Measurements from ENCODE around the gene AUTS2.

Gene AUTS2

GRCh38 chr7:70377957-70378356 lies 779.7 kb downstream of the AUTS2 start:
- Mint-ChIP-seq H3K4me3 (no peak overlapping the region), H3K4me1 (no peaks in the 10 kb centered on the region), H3K36me3 (ENCODE audit: insufficient read depth) (peaks cover 3% of the 10 kb centered on the region), H3K9me3 (no peaks in the 10 kb centered on the region), H3K27me3 (no peaks in the 10 kb centered on the region), H3K27ac (ENCODE audit: low read depth) (no peak overlapping the region)
- no peak for DNase-seq (ENCODE audit: low spot score in 2 of 2)
- ATAC-seq (replicated peaks; ENCODE audit: extremely low read depth, poor library complexity, severe bottlenecking) = no peak

- no peak for DNase-seq (ENCODE audit: low spot score in 2 of 2)
- Mint-ChIP-seq H3K27me3 (no peaks in the 10 kb centered on the region), H3K36me3 (ENCODE audit: insufficient read depth) (peaks cover 3% of the 10 kb centered on the region), H3K4me1 (no peaks in the 10 kb centered on the region), H3K27ac (ENCODE audit: low read depth) (no peak overlapping the region), H3K4me3 (no peak overlapping the region), H3K9me3 (no peaks in the 10 kb centered on the region)
- ATAC-seq (replicated peaks; ENCODE audit: extremely low read depth, poor library complexity, severe bottlenecking) = no peak
These were observed 780.9 kb downstream of the AUTS2 start for GRCh38 chr7:70379210-70379609.

DNA sequence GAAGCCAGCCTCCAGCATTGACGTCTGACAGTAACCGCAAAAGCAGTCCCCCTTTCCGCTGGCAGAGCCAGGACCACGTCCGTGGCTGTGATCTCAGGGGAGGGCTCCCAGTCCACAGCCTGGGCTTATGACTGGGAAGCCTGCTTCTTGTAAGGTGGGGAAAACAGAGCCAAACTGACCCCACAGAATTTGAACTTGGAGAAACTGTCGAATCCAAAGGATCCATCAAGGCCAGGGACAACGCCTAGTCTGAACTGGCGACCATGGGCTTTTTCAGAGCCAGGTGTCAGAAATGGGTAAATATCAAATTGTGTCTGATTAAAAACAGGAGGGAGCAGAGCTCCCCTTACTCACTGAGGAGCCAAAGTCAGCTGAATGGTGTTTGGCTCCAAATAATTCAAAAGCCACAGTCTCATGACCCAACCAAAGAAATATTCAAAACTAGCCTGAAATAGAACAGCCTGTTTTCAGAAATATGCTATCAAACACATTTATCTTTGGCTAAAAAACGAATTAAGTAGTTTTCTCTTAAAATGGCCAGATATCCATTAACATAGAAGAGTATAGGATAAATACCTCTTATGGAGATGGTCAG lies 782.2 kb downstream of the AUTS2 start:
- Mint-ChIP-seq H3K27ac (ENCODE audit: low read depth) (no peak overlapping the region), H3K36me3 (ENCODE audit: insufficient read depth) (peaks cover 3% of the 10 kb centered on the region), H3K9me3 (no peaks in the 10 kb centered on the region), H3K4me1 (no peaks in the 10 kb centered on the region), H3K4me3 (no peak overlapping the region), H3K27me3 (no peaks in the 10 kb centered on the region)
- no peak for ATAC-seq (replicated peaks; ENCODE audit: extremely low read depth, poor library complexity, severe bottlenecking)
- no peak for DNase-seq (ENCODE audit: low spot score in 2 of 2)

- no peaks in the 10 kb centered on the region for H3K4me1 Mint-ChIP-seq
- peaks cover 3% of the 10 kb centered on the region for H3K36me3 Mint-ChIP-seq (ENCODE audit: insufficient read depth)
- H3K27me3 Mint-ChIP-seq = no peaks in the 10 kb centered on the region
- H3K4me3 Mint-ChIP-seq = no peak overlapping the region
- DNase-seq (ENCODE audit: low spot score in 2 of 2) (no peak), ATAC-seq (replicated peaks; ENCODE audit: extremely low read depth, poor library complexity, severe bottlenecking) (no peak)
- H3K9me3 Mint-ChIP-seq = no peaks in the 10 kb centered on the region
- H3K27ac Mint-ChIP-seq (ENCODE audit: low read depth) = no peak overlapping the region
These were observed 784.9 kb downstream of the AUTS2 start for GRCh38 chr7:70383066-70383782.

GRCh38 chr7:70384024-70384423 lies 785.7 kb downstream of the AUTS2 start:
- no peaks in the 10 kb centered on the region for H3K9me3 Mint-ChIP-seq
- no peak overlapping the region for H3K27ac Mint-ChIP-seq (ENCODE audit: low read depth)
- no peak overlapping the region for H3K4me3 Mint-ChIP-seq
- H3K36me3 Mint-ChIP-seq (ENCODE audit: insufficient read depth) = peaks cover 2% of the 10 kb centered on the region
- H3K27me3 Mint-ChIP-seq = no peaks in the 10 kb centered on the region
- ATAC-seq (replicated peaks; ENCODE audit: extremely low read depth, poor library complexity, severe bottlenecking) (no peak), DNase-seq (ENCODE audit: low spot score in 2 of 2) (no peak)
- no peaks in the 10 kb centered on the region for H3K4me1 Mint-ChIP-seq

DNA sequence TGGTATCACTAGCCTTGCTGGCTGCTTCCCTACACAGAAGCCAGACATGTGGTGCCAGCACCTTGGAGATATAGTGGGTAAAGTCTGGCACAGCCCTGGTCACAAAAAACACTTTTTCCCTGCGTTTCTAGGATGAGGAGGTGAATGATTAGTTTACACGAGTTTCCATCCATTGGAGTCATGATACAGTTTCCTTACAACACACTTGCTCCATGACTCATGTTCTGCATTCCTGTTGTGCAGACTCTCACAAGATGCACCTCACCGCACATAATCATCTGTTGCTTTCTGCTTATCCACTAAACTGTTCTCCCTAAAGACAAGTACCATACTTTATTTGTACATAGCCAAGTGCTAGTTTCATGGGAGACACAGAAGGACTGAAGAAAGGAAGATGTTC lies 786.6 kb downstream of the AUTS2 start:
- Mint-ChIP-seq H3K27ac (ENCODE audit: low read depth) (no peak overlapping the region), H3K9me3 (no peaks in the 10 kb centered on the region), H3K36me3 (ENCODE audit: insufficient read depth) (no peaks in the 10 kb centered on the region), H3K4me1 (no peaks in the 10 kb centered on the region), H3K27me3 (no peaks in the 10 kb centered on the region), H3K4me3 (no peak overlapping the region)
- no peak for ATAC-seq (replicated peaks; ENCODE audit: extremely low read depth, poor library complexity, severe bottlenecking)
- no peak for DNase-seq (ENCODE audit: low spot score in 2 of 2)

DNA sequence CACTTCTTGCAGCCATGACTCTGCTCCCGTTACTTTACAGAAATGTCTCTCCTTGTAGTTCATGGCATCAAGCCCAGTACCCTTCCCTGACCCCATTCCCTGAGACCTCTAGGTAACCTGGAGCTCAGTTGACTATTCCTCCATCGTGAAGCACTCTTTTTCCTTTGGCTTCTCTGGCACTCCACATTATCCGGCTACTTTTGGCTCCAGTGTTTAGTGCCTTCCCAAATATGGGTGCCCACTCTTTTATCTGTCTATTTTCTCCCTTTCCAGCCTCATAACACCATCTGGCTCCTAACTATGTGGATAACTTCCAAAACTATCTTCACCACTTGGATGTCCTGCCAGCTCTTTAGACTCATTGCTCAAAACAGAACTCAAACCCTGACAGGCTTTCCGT lies 788.9 kb downstream of the AUTS2 start:
- Mint-ChIP-seq H3K9me3 (no peaks in the 10 kb centered on the region), H3K36me3 (ENCODE audit: insufficient read depth) (no peaks in the 10 kb centered on the region), H3K4me3 (no peak overlapping the region), H3K27ac (ENCODE audit: low read depth) (no peak overlapping the region), H3K27me3 (no peaks in the 10 kb centered on the region), H3K4me1 (no peaks in the 10 kb centered on the region)
- ATAC-seq (replicated peaks; ENCODE audit: extremely low read depth, poor library complexity, severe bottlenecking) (no peak), DNase-seq (ENCODE audit: low spot score in 2 of 2) (no peak)

GRCh38 chr7:70389531-70390151 lies 791.4 kb downstream of the AUTS2 start:
- H3K4me1 Mint-ChIP-seq = no peaks in the 10 kb centered on the region
- no peak overlapping the region for H3K4me3 Mint-ChIP-seq
- H3K27me3 Mint-ChIP-seq = no peaks in the 10 kb centered on the region
- ATAC-seq (replicated peaks; ENCODE audit: extremely low read depth, poor library complexity, severe bottlenecking) (no peak), DNase-seq (ENCODE audit: low spot score in 2 of 2) (no peak)
- no peaks in the 10 kb centered on the region for H3K36me3 Mint-ChIP-seq (ENCODE audit: insufficient read depth)
- H3K9me3 Mint-ChIP-seq = no peaks in the 10 kb centered on the region
- H3K27ac Mint-ChIP-seq (ENCODE audit: low read depth) = no peak overlapping the region

DNA sequence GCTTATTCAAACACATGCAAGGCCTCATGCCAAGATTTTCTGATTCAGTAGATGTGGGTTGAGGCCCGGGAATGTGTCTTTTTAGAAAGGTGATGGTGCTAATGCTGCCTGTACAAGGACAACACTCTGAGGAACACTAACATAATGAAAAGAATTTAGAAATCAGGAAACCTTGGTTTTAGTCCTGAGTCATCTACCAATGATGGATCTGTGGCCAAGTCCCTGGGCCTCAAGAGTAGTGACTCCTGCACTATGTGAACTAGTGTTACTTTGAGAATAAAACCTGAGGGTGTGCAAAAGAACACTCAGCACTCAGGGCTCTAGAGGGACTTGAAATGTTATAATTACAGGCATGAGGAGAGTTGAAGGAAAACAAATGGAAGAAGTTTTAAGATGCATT lies 792.0 kb downstream of the AUTS2 start:
- Mint-ChIP-seq H3K4me3 (no peak overlapping the region), H3K27ac (ENCODE audit: low read depth) (no peak overlapping the region), H3K27me3 (no peaks in the 10 kb centered on the region), H3K36me3 (ENCODE audit: insufficient read depth) (no peaks in the 10 kb centered on the region), H3K9me3 (no peaks in the 10 kb centered on the region), H3K4me1 (no peaks in the 10 kb centered on the region)
- DNase-seq (ENCODE audit: low spot score in 2 of 2) (no peak), ATAC-seq (replicated peaks; ENCODE audit: extremely low read depth, poor library complexity, severe bottlenecking) (no peak)

GRCh38 chr7:70392256-70392876 lies 794.1 kb downstream of the AUTS2 start:
- Mint-ChIP-seq H3K4me3 (no peak overlapping the region), H3K36me3 (ENCODE audit: insufficient read depth) (no peaks in the 10 kb centered on the region), H3K9me3 (no peaks in the 10 kb centered on the region), H3K27ac (ENCODE audit: low read depth) (no peak overlapping the region), H3K4me1 (no peaks in the 10 kb centered on the region), H3K27me3 (no peaks in the 10 kb centered on the region)
- DNase-seq (ENCODE audit: low spot score in 2 of 2) (no peak), ATAC-seq (replicated peaks; ENCODE audit: extremely low read depth, poor library complexity, severe bottlenecking) (no peak)

- DNase-seq (ENCODE audit: low spot score in 2 of 2) (no peak), ATAC-seq (replicated peaks; ENCODE audit: extremely low read depth, poor library complexity, severe bottlenecking) (no peak)
- H3K27ac Mint-ChIP-seq (ENCODE audit: low read depth) = no peak overlapping the region
- H3K4me3 Mint-ChIP-seq = no peak overlapping the region
- no peaks in the 10 kb centered on the region for H3K4me1 Mint-ChIP-seq
- H3K9me3 Mint-ChIP-seq = no peaks in the 10 kb centered on the region
- H3K27me3 Mint-ChIP-seq = no peaks in the 10 kb centered on the region
- no peaks in the 10 kb centered on the region for H3K36me3 Mint-ChIP-seq (ENCODE audit: insufficient read depth)
These were observed 794.7 kb downstream of the AUTS2 start for GRCh38 chr7:70392877-70393435.

DNA sequence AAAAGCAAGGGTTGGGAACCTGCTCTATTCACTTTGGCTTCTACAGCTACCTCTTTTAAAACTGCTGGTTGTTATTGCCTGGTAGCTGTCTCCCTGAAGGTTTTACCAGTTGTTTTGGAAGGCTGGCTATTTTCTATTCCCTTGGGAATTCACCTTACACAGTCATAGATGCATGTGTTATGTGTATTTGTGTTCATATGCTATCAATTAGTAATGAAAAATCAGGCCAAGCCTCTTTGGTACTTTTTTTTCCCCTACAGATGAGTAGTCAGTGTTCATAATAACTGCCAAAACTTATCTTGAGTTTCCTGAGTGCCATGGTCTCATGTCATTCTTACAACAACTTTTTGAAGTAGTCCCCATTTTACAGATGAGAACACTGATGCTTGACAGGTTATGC lies 795.7 kb downstream of the AUTS2 start:
- H3K27me3 Mint-ChIP-seq = no peaks in the 10 kb centered on the region
- no peaks in the 10 kb centered on the region for H3K9me3 Mint-ChIP-seq
- no peaks in the 10 kb centered on the region for H3K36me3 Mint-ChIP-seq (ENCODE audit: insufficient read depth)
- no peaks in the 10 kb centered on the region for H3K4me1 Mint-ChIP-seq
- ATAC-seq (replicated peaks; ENCODE audit: extremely low read depth, poor library complexity, severe bottlenecking) = no peak
- H3K27ac Mint-ChIP-seq (ENCODE audit: low read depth) = no peak overlapping the region
- DNase-seq (ENCODE audit: low spot score in 2 of 2) = no peak
- H3K4me3 Mint-ChIP-seq = no peak overlapping the region
